Measurements from ENCODE around the gene TMEM184C.

TMEM184C gene

GRCh38 chr4:147691820-147692219 lies 74.6 kb downstream of the TMEM184C start:
- no peak overlapping the region for H3K4me2 ChIP-seq (ENCODE audit: low read depth, low read length, poor library complexity, severe bottlenecking)
- no peaks in the 10 kb centered on the region for H3K9me2 ChIP-seq (replicated peaks; ENCODE audit: low read depth, low read length)
- H3K79me2 ChIP-seq (ENCODE audit: insufficient read depth, low read length) = no peaks in the 10 kb centered on the region
- H3F3A ChIP-seq (ENCODE audit: low read depth) = no peaks in the 10 kb centered on the region
- no peak overlapping the region for H3K4me3 ChIP-seq (ENCODE audit: low read length, poor library complexity, severe bottlenecking)
- H3K27me3 ChIP-seq (ENCODE audit: insufficient read depth, low read length, poor library complexity, severe bottlenecking) = no peaks in the 10 kb centered on the region
- no peak overlapping the region for H3K9ac ChIP-seq (ENCODE audit: low read depth, low read length, poor library complexity, severe bottlenecking)
- H4K20me1 ChIP-seq (ENCODE audit: insufficient read depth, low read length, poor library complexity, severe bottlenecking) = no peaks in the 10 kb centered on the region
- peaks cover 3% of the 10 kb centered on the region for H3K4me1 ChIP-seq (ENCODE audit: insufficient read depth, low read length, poor library complexity, severe bottlenecking)
- no peaks in the 10 kb centered on the region for H3K9me3 ChIP-seq (ENCODE audit: insufficient read depth, low read depth, low read length)
- TF ChIP-seq EZH2phosphoT487 (IDR thresholded peaks at IDR 0.05; ENCODE audit: borderline replicate concordance) (no peak), CTCF (conservative IDR thresholded peaks at IDR 0.05; ENCODE audit: low read length) (no peak)
- H3K36me3 ChIP-seq (ENCODE audit: insufficient read depth, low read length) = no peaks in the 10 kb centered on the region
- no peak overlapping the region for H2AFZ ChIP-seq (ENCODE audit: low read length)

DNA sequence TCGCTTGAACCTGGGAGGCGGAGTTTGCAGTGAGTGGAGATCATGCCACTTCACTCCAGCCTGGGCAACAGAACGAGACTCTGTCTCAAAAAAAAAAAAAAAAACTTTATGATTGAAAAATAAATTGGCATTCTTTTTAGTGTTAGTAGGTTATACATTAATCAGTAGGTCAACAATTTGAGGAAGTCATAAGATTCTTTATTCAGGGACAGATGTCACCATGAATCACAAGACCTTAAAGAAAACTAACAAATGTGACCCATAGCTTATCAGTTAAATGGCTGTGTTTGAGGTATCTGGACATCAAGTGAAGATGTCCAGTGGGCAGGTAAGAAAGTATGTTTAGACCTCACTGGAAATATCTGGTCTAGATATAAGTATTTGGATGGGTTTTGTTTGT lies 76.0 kb downstream of the TMEM184C start:
- peaks cover 3% of the 10 kb centered on the region for H3K4me1 ChIP-seq (ENCODE audit: insufficient read depth, low read length, poor library complexity, severe bottlenecking)
- H3K79me2 ChIP-seq (ENCODE audit: insufficient read depth, low read length) = no peaks in the 10 kb centered on the region
- no peaks in the 10 kb centered on the region for H3F3A ChIP-seq (ENCODE audit: low read depth)
- H3K9ac ChIP-seq (ENCODE audit: low read depth, low read length, poor library complexity, severe bottlenecking) = no peak overlapping the region
- H3K9me2 ChIP-seq (replicated peaks; ENCODE audit: low read depth, low read length) = no peaks in the 10 kb centered on the region
- no peaks in the 10 kb centered on the region for H4K20me1 ChIP-seq (ENCODE audit: insufficient read depth, low read length, poor library complexity, severe bottlenecking)
- no peaks in the 10 kb centered on the region for H3K9me3 ChIP-seq (ENCODE audit: insufficient read depth, low read depth, low read length)
- no peak overlapping the region for H2AFZ ChIP-seq (ENCODE audit: low read length)
- no peak overlapping the region for H3K4me3 ChIP-seq (ENCODE audit: low read length, poor library complexity, severe bottlenecking)
- H3K27me3 ChIP-seq (ENCODE audit: insufficient read depth, low read length, poor library complexity, severe bottlenecking) = no peaks in the 10 kb centered on the region
- H3K36me3 ChIP-seq (ENCODE audit: insufficient read depth, low read length) = no peaks in the 10 kb centered on the region
- TF ChIP-seq CTCF (conservative IDR thresholded peaks at IDR 0.05; ENCODE audit: low read length) (no peak), EZH2phosphoT487 (IDR thresholded peaks at IDR 0.05; ENCODE audit: borderline replicate concordance) (no peak)
- no peak overlapping the region for H3K4me2 ChIP-seq (ENCODE audit: low read depth, low read length, poor library complexity, severe bottlenecking)

GRCh38 chr4:147696866-147697265 lies 79.7 kb downstream of the TMEM184C start:
- no peak overlapping the region for H2AFZ ChIP-seq (ENCODE audit: low read length)
- H3K9ac ChIP-seq (ENCODE audit: low read depth, low read length, poor library complexity, severe bottlenecking) = no peak overlapping the region
- no peaks in the 10 kb centered on the region for H3F3A ChIP-seq (ENCODE audit: low read depth)
- no peaks in the 10 kb centered on the region for H3K36me3 ChIP-seq (ENCODE audit: insufficient read depth, low read length)
- H3K4me1 ChIP-seq (ENCODE audit: insufficient read depth, low read length, poor library complexity, severe bottlenecking) = no peaks in the 10 kb centered on the region
- no peaks in the 10 kb centered on the region for H3K9me2 ChIP-seq (replicated peaks; ENCODE audit: low read depth, low read length)
- no peaks in the 10 kb centered on the region for H3K9me3 ChIP-seq (ENCODE audit: insufficient read depth, low read depth, low read length)
- no peaks in the 10 kb centered on the region for H3K27me3 ChIP-seq (ENCODE audit: insufficient read depth, low read length, poor library complexity, severe bottlenecking)
- no peaks in the 10 kb centered on the region for H3K79me2 ChIP-seq (ENCODE audit: insufficient read depth, low read length)
- no peak for TF ChIP-seq EZH2phosphoT487 (IDR thresholded peaks at IDR 0.05; ENCODE audit: borderline replicate concordance)
- TF ChIP-seq CTCF (conservative IDR thresholded peaks at IDR 0.05; ENCODE audit: low read length) = no peak
- H3K4me3 ChIP-seq (ENCODE audit: low read length, poor library complexity, severe bottlenecking) = no peak overlapping the region
- H3K4me2 ChIP-seq (ENCODE audit: low read depth, low read length, poor library complexity, severe bottlenecking) = no peak overlapping the region
- no peaks in the 10 kb centered on the region for H4K20me1 ChIP-seq (ENCODE audit: insufficient read depth, low read length, poor library complexity, severe bottlenecking)

All from Loucy (cell line).